Muscle layer of duodenum (tissue), 2 donors: ENCODE results near the gene LSM6.

ENCODE experiments used
- H3K27ac ChIP-seq: one replicate; pipeline ENCODE4 v1.7.0; 2013; ENCODE audit warnings: mild to moderate bottlenecking, low read length
- H3K27me3 ChIP-seq: one replicate; pipeline ENCODE4 v1.7.0; 2013; ENCODE audit warnings: low read depth, mild to moderate bottlenecking, control low read depth, low read length
- H3K36me3 ChIP-seq, 2 donors: one replicate each; pipeline ENCODE4 v1.7.0; 2013; ENCODE audit warnings: low read length in 2 of 2, control low read depth in 1 of 2, mild to moderate bottlenecking in 1 of 2; ENCODE audit not compliant: insufficient read depth in 2 of 2, control insufficient read depth in 1 of 2
- H3K4me1 ChIP-seq, 2 donors: one replicate each; pipeline ENCODE4 v1.7.0; 2013; ENCODE audit warnings: low read length in 2 of 2, mild to moderate bottlenecking in 2 of 2, control low read depth in 1 of 2, moderate library complexity in 1 of 2; ENCODE audit not compliant: insufficient read depth in 2 of 2, control insufficient read depth in 1 of 2
- H3K4me3 ChIP-seq, 2 donors: one replicate each; pipeline ENCODE4 v1.7.0; 2013; ENCODE audit warnings: low read length in 2 of 2, low read depth in 1 of 2, mild to moderate bottlenecking in 1 of 2
- H3K9me3 ChIP-seq, 2 donors: one replicate each; pipeline ENCODE4 v1.7.0; 2013; ENCODE audit warnings: low read length in 2 of 2, control low read depth in 1 of 2, mild to moderate bottlenecking in 1 of 2; ENCODE audit not compliant: control insufficient read depth in 1 of 2
- donor health status: healthy.

LSM6 gene

GRCh38 chr4:146224326-146224966, 48.9 kb downstream of the LSM6 start:
- H3K27me3 ChIP-seq, result no peaks in the 10 kb centered on the region
- no peak overlapping the region for H3K27ac ChIP-seq
- no peaks in the 10 kb centered on the region for H3K9me3 ChIP-seq
- H3K36me3 ChIP-seq, result no peaks in the 10 kb centered on the region
- no peaks in the 10 kb centered on the region for H3K4me1 ChIP-seq
- H3K4me3 ChIP-seq, result no peak overlapping the region

- H3K36me3 ChIP-seq, result no peaks in the 10 kb centered on the region
- H3K9me3 ChIP-seq, result peaks cover 0 to 4% of the 10 kb centered on the region in 2 donors
- H3K27me3 ChIP-seq, result no peaks in the 10 kb centered on the region
- no peak overlapping the region for H3K27ac ChIP-seq
- H3K4me3 ChIP-seq, result no peak overlapping the region
- H3K4me1 ChIP-seq, result no peaks in the 10 kb centered on the region
Measured at GRCh38 chr4:146229406-146229805, 53.9 kb downstream of the LSM6 start.

- no peak overlapping the region for H3K4me3 ChIP-seq
- no peak overlapping the region for H3K27ac ChIP-seq
- H3K36me3 ChIP-seq, result no peaks in the 10 kb centered on the region
- no peaks in the 10 kb centered on the region for H3K27me3 ChIP-seq
- H3K4me1 ChIP-seq, result no peaks in the 10 kb centered on the region
- H3K9me3 ChIP-seq, result peaks cover 0 to 4% of the 10 kb centered on the region in 2 donors
Measured at GRCh38 chr4:146232131-146232722, 56.7 kb downstream of the LSM6 start.

GRCh38 chr4:146235654-146236177, 60.2 kb downstream of the LSM6 start:
- Histone ChIP-seq H3K27ac (no peak overlapping the region), H3K27me3 (no peaks in the 10 kb centered on the region), H3K36me3 (no peaks in the 10 kb centered on the region), H3K9me3 (peaks cover 0 to 8% of the 10 kb centered on the region in 2 donors), H3K4me1 (no peaks in the 10 kb centered on the region), H3K4me3 (no peak overlapping the region)

- Histone ChIP-seq H3K4me3 (no peak overlapping the region), H3K4me1 (peaks cover 0 to under 1% of the 10 kb centered on the region in 2 donors), H3K27ac (no peak overlapping the region), H3K27me3 (no peaks in the 10 kb centered on the region), H3K36me3 (no peaks in the 10 kb centered on the region), H3K9me3 (peaks cover 0 to 8% of the 10 kb centered on the region in 2 donors)
Measured at GRCh38 chr4:146236216-146236615, 60.7 kb downstream of the LSM6 start.

GRCh38 chr4:146237092-146237491, 61.6 kb downstream of the LSM6 start:
- Histone ChIP-seq H3K36me3 (no peaks in the 10 kb centered on the region), H3K4me1 (peaks cover 0 to 9% of the 10 kb centered on the region in 2 donors)

GRCh38 chr4:146238107-146238506, 62.6 kb downstream of the LSM6 start:
- H3K27ac ChIP-seq, result no peak overlapping the region
- peaks cover 0 to 16% of the 10 kb centered on the region in 2 donors for H3K4me1 ChIP-seq
- H3K27me3 ChIP-seq, result no peaks in the 10 kb centered on the region
- no peak overlapping the region for H3K4me3 ChIP-seq
- H3K9me3 ChIP-seq, result peaks cover 0 to 3% of the 10 kb centered on the region in 2 donors
- no peaks in the 10 kb centered on the region for H3K36me3 ChIP-seq

More at GRCh38 chr4:146237092-146237491, 61.6 kb downstream of the LSM6 start:
- Histone ChIP-seq H3K27me3 (no peaks in the 10 kb centered on the region), H3K27ac (no peak overlapping the region), H3K9me3 (peaks cover 0 to 7% of the 10 kb centered on the region in 2 donors), H3K4me3 (no peak overlapping the region)
